Skin of body (tissue), 2 donors: ENCODE measurements around the gene FNTB. TPM values are rescaled to one million over a fixed set of nuclear protein-coding genes. Genes with fewer than 3 reads are reported as not detected.

Source experiments
- DNase-seq: peaks from one replicate; lab custom pipeline; 2025; lab: John Stamatoyannopoulos, UW
- total RNA-seq: library from RNA; depleted of rRNA; stranded (reverse); fragments of >200 nt; gene quantifications from one replicate; pipeline ENCODE4 v1.2.3, GENCODE V29; 2014

The FNTB gene
- total RNA-seq, 1 donor from 2014 or later: 16.5 TPM

GRCh38 chr14:65045006-65045405, 58.3 kb downstream of the FNTB start:
- DNase-seq: no peak

- no peak for DNase-seq
Observed at GRCh38 chr14:65045709-65046108, 59.0 kb downstream of the FNTB start.

- DNase-seq: no peak
Observed at GRCh38 chr14:65052832-65053231, 66.1 kb downstream of the FNTB start.

- no peak for DNase-seq
Observed at GRCh38 chr14:65053466-65053865, 66.8 kb downstream of the FNTB start.

- DNase-seq: no peak
Observed at GRCh38 chr14:65054471-65055085, 67.9 kb downstream of the FNTB start.

- DNase-seq: no peak
Observed at GRCh38 chr14:65057695-65058094, 71.0 kb downstream of the FNTB start.

- no peak for DNase-seq
Observed at GRCh38 chr14:65062096-65063075, 75.7 kb downstream of the FNTB start.

GRCh38 chr14:65065719-65066118, 79.0 kb downstream of the FNTB start:
- no peak for DNase-seq

- DNase-seq: no peak
Observed at GRCh38 chr14:65069874-65070413, 83.2 kb downstream of the FNTB start.

- DNase-seq: no peak
Observed at GRCh38 chr14:65070471-65070976, 83.8 kb downstream of the FNTB start.

- no peak for DNase-seq
Observed at GRCh38 chr14:65071544-65071943, 84.8 kb downstream of the FNTB start.

- DNase-seq: no peak
Observed at GRCh38 chr14:65072256-65072655, 85.6 kb downstream of the FNTB start.

GRCh38 chr14:65072937-65073336, 86.2 kb downstream of the FNTB start:
- DNase-seq: no peak

GRCh38 chr14:65073605-65074201, 87.0 kb downstream of the FNTB start:
- DNase-seq: no peak

- DNase-seq: no peak
Observed at GRCh38 chr14:65074449-65075150, 87.9 kb downstream of the FNTB start.

GRCh38 chr14:65075628-65076325, 89.1 kb downstream of the FNTB start:
- DNase-seq: no peak

- DNase-seq: no peak
Observed at GRCh38 chr14:65077318-65077717, 90.6 kb downstream of the FNTB start.

GRCh38 chr14:65079201-65079600, 92.5 kb downstream of the FNTB start:
- DNase-seq: no peak

GRCh38 chr14:65079768-65080167, 93.1 kb downstream of the FNTB start:
- DNase-seq: no peak

- no peak for DNase-seq
Observed at GRCh38 chr14:65080960-65081747, 94.5 kb downstream of the FNTB start.
